H9 (cell line): ENCODE data around the gene ZBTB49. TPM values are rescaled to one million over a fixed set of nuclear protein-coding genes. Genes with fewer than 3 reads are reported as not detected.

ENCODE experiments used
- DNase-seq: peaks from one replicate; pipeline ENCODE4 v3.0.0-alpha.2; 2017
- H2AFZ ChIP-seq: one replicate; pipeline ENCODE4 v1.6.1; 2013; ENCODE audit warnings: mild to moderate bottlenecking, low read length, control low read depth, moderate library complexity
- H2AK5ac ChIP-seq: 2 replicates; pipeline ENCODE4 v1.6.1; 2013; ENCODE audit warnings: low read length, control low read depth, mixed read lengths; ENCODE audit not compliant: insufficient read length
- H2BK120ac ChIP-seq: one replicate; pipeline ENCODE4 v1.6.1; 2013; ENCODE audit warnings: low read depth, mild to moderate bottlenecking, low read length, control low read depth, inconsistent platforms; ENCODE audit not compliant: poor library complexity, severe bottlenecking
- H2BK12ac ChIP-seq: 2 replicates; pipeline ENCODE4 v1.6.1; 2013; ENCODE audit warnings: low read length, control low read depth, mixed read lengths, low read depth; ENCODE audit not compliant: insufficient read length
- H2BK15ac ChIP-seq: 2 replicates; pipeline ENCODE4 v1.6.1; 2013; ENCODE audit warnings: low read depth, low read length, control low read depth
- H2BK20ac ChIP-seq: one replicate; pipeline ENCODE4 v1.6.1; 2013; ENCODE audit warnings: low read depth, mild to moderate bottlenecking, low read length, control low read depth, inconsistent platforms; ENCODE audit not compliant: poor library complexity, severe bottlenecking
- H2BK5ac ChIP-seq: 2 replicates; pipeline ENCODE4 v1.6.1; 2013; ENCODE audit warnings: low read length, control low read depth, mixed read lengths; ENCODE audit not compliant: insufficient read length
- H3K14ac ChIP-seq: 2 replicates; pipeline ENCODE4 v1.6.1; 2013; ENCODE audit warnings: low read length, control low read depth; ENCODE audit not compliant: insufficient read depth
- H3K18ac ChIP-seq: 2 replicates; pipeline ENCODE4 v1.6.1; 2013; ENCODE audit warnings: low read depth, mild to moderate bottlenecking, mixed read lengths, low read length, control low read depth; ENCODE audit not compliant: insufficient read length
- H3K23ac ChIP-seq: 2 replicates; pipeline ENCODE4 v1.6.1; 2013; ENCODE audit warnings: low read length, control low read depth, mixed read lengths, low read depth; ENCODE audit not compliant: insufficient read length
- H3K23me2 ChIP-seq: 2 replicates; pipeline ENCODE4 v1.6.1; 2013; ENCODE audit warnings: low read depth, mild to moderate bottlenecking, mixed read lengths, low read length, control low read depth; ENCODE audit not compliant: insufficient read length, poor library complexity, severe bottlenecking
- H3K27ac ChIP-seq: 2 replicates; pipeline ENCODE4 v1.5.1; 2013; ENCODE audit warnings: low read length, control low read depth, mixed read lengths, low read depth; ENCODE audit not compliant: insufficient read length
- H3K27me3 ChIP-seq: 2 replicates; pipeline ENCODE4 v1.6.1; 2013; ENCODE audit warnings: low read length, control low read depth, inconsistent platforms; ENCODE audit not compliant: insufficient read depth
- H3K4ac ChIP-seq: 2 replicates; pipeline ENCODE4 v1.6.1; 2013; ENCODE audit warnings: low read depth, mild to moderate bottlenecking, control low read depth, inconsistent platforms, low read length, moderate library complexity
- H3K4me1 ChIP-seq: 2 replicates; pipeline ENCODE4 v1.6.1; 2013; ENCODE audit warnings: low read length, control low read depth, inconsistent platforms; ENCODE audit not compliant: insufficient read depth
- H3K4me2 ChIP-seq: 2 replicates; pipeline ENCODE4 v1.6.1; 2013; ENCODE audit warnings: low read length, control low read depth, mixed read lengths; ENCODE audit not compliant: insufficient read length, insufficient read depth
- H3K56ac ChIP-seq: 2 replicates; pipeline ENCODE4 v1.6.1; 2013; ENCODE audit warnings: low read depth, mild to moderate bottlenecking, mixed read lengths, low read length, control low read depth; ENCODE audit not compliant: insufficient read length
- H3K79me1 ChIP-seq: 2 replicates; pipeline ENCODE4 v1.6.1; 2013; ENCODE audit warnings: low read depth, mild to moderate bottlenecking, moderate library complexity, low read length, control low read depth, inconsistent platforms; ENCODE audit not compliant: insufficient read depth, poor library complexity, severe bottlenecking
- H3K79me2 ChIP-seq: 2 replicates; pipeline ENCODE4 v1.6.1; 2013; ENCODE audit warnings: low read length, control low read depth, inconsistent platforms; ENCODE audit not compliant: insufficient read depth
- H3K9ac ChIP-seq: 2 replicates; pipeline ENCODE4 v1.6.1; 2013; ENCODE audit warnings: low read length, control low read depth, mixed read lengths; ENCODE audit not compliant: insufficient read length; ENCODE audit errors: extremely low read depth
- H3K9me3 ChIP-seq: one replicate; pipeline ENCODE4 v1.6.1; 2013; ENCODE audit warnings: low read depth, low read length, inconsistent platforms; ENCODE audit not compliant: control insufficient read depth
- H3T11ph ChIP-seq: one replicate; pipeline ENCODE4 v1.6.1; 2013; ENCODE audit warnings: mild to moderate bottlenecking, low read length, control low read depth, inconsistent platforms
- H4K20me1 ChIP-seq: one replicate; pipeline ENCODE4 v1.6.1; 2013; ENCODE audit not compliant: control insufficient read depth, insufficient read length, insufficient read depth
- H4K5ac ChIP-seq: 2 replicates; pipeline ENCODE4 v1.6.1; 2013; ENCODE audit warnings: low read depth, mild to moderate bottlenecking, mixed read lengths, low read length, control low read depth; ENCODE audit not compliant: insufficient read length
- H4K8ac ChIP-seq: replicated peaks from 2 replicates; pipeline ENCODE4 v1.6.1; 2013; ENCODE audit warnings: low read length, control low read depth, mixed read lengths, low read depth; ENCODE audit not compliant: insufficient read length
- H4K91ac ChIP-seq: 2 replicates; pipeline ENCODE4 v1.6.1; 2013; ENCODE audit warnings: low read depth, mild to moderate bottlenecking, moderate library complexity, mixed read lengths, low read length, control low read depth; ENCODE audit not compliant: insufficient read length
- H3K27ac Mint-ChIP-seq, 3 experiments: 2 replicates in 2 of 3; 3 replicates in 1 of 3; pipeline ENCODE4 v1.8.0; 2020 to 2021; ENCODE audit warnings: mixed read lengths in 3 of 3, mild to moderate bottlenecking in 1 of 3, moderate library complexity in 1 of 3
- H3K27me3 Mint-ChIP-seq: 2 replicates; pipeline ENCODE4 v1.8.0; 2021; ENCODE audit warnings: low read depth, mild to moderate bottlenecking, moderate library complexity, mixed read lengths
- H3K36me3 Mint-ChIP-seq, 3 experiments: 2 replicates in 2 of 3; 3 replicates in 1 of 3; pipeline ENCODE4 v1.8.0; 2020 to 2021; ENCODE audit warnings: low read depth in 3 of 3, mixed read lengths in 3 of 3; ENCODE audit not compliant: insufficient read depth in 1 of 3
- H3K4me1 Mint-ChIP-seq, 2 experiments: 2 replicates each; pipeline ENCODE4 v1.8.0; 2020; ENCODE audit warnings: mixed read lengths in 2 of 2
- H3K4me3 Mint-ChIP-seq, 2 experiments: 2 replicates in 1 of 2; 3 replicates in 1 of 2; pipeline ENCODE4 v1.8.0; 2020 to 2021; ENCODE audit warnings: mild to moderate bottlenecking in 2 of 2, mixed read lengths in 2 of 2, moderate library complexity in 1 of 2
- H3K9me3 Mint-ChIP-seq, 2 experiments: 2 replicates in 1 of 2; 3 replicates in 1 of 2; pipeline ENCODE4 v1.8.0; 2020; ENCODE audit warnings: mild to moderate bottlenecking in 2 of 2, mixed read lengths in 2 of 2, moderate library complexity in 1 of 2
- CTCF ChIP-seq: fragments of 200-600 bp; sonication (generic); conservative IDR thresholded peaks from 3 replicates; pipeline ENCODE4 v1.8.0; 2021; ENCODE audit warnings: antibody characterized with exemption, mild to moderate bottlenecking
- WGBS: extraction: QIAGEN DNeasy Blood & Tissue Kit; methylation state at CpG from one replicate; pipeline ENCODE4 v1.1.7; 2013; ENCODE audit warnings: missing lambda C conversion rate, low lambda C conversion rate, mixed read lengths; ENCODE audit not compliant: insufficient read length; ENCODE audit errors: extremely low coverage; 5-methylcytosine and 5-hydroxymethylcytosine counted together
- total RNA-seq: library from RNA; stranded (reverse); gene quantifications from 2 replicates; pipeline ENCODE4 v1.2.1, GENCODE V29; 2021

The ZBTB49 gene
- total RNA-seq, 1 experiment from 2014 or later, result 8.7 TPM

- H3K18ac ChIP-seq, result no peak overlapping the region
- H4K91ac ChIP-seq, result no peak overlapping the region
- Mint-ChIP-seq H3K36me3 (no peaks in the 10 kb centered on the region), H3K4me3 (no peak overlapping the region), H3K27ac (no peak overlapping the region), H3K4me1 (peaks cover 3% of the 10 kb centered on the region in 2 experiments; a peak in 1 of 4 replicates), H3K27me3 (peaks cover 16% of the 10 kb centered on the region), H3K9me3 (no peaks in the 10 kb centered on the region)
- peaks cover 3% of the 10 kb centered on the region; the same call in 1 of the 2 replicates for H3K27me3 ChIP-seq
- H2BK5ac ChIP-seq, result no peak overlapping the region
- H4K5ac ChIP-seq, result no peak overlapping the region
- no peaks in the 10 kb centered on the region for H3K23me2 ChIP-seq
- H3K4me1 ChIP-seq, result no peaks in the 10 kb centered on the region
- TF ChIP-seq CTCF, result no peak
- no peak overlapping the region for H3K4ac ChIP-seq
- H2BK12ac ChIP-seq, result no peak overlapping the region
- no peak overlapping the region for H2BK20ac ChIP-seq
- no peak overlapping the region for H2AK5ac ChIP-seq
- no peaks in the 10 kb centered on the region for H3K79me1 ChIP-seq
- WGBS, result no CpG with 5 or more reads among the region's 6 CpGs
- H3K56ac ChIP-seq, result no peak overlapping the region
- H3K4me2 ChIP-seq, result no peak overlapping the region
- no peak overlapping the region for H3K23ac ChIP-seq
- no peak overlapping the region for H3K27ac ChIP-seq
- H2BK120ac ChIP-seq, result no peak overlapping the region
- H2BK15ac ChIP-seq, result no peak overlapping the region
- H4K20me1 ChIP-seq, result no peaks in the 10 kb centered on the region
- H2AFZ ChIP-seq, result no peak overlapping the region
- no peaks in the 10 kb centered on the region for H3K9me3 ChIP-seq
- no peak overlapping the region for H3K14ac ChIP-seq
- no peak overlapping the region for H3K9ac ChIP-seq
- no peak overlapping the region for H3T11ph ChIP-seq
- DNase-seq, result no peak
- no peaks in the 10 kb centered on the region for H3K79me2 ChIP-seq
- no peak overlapping the region for H4K8ac ChIP-seq
Observed at GRCh38 chr4:4254666-4255065, 35.4 kb upstream of the ZBTB49 start.
